ENCODE data around the gene CLEC3A.

DNA sequence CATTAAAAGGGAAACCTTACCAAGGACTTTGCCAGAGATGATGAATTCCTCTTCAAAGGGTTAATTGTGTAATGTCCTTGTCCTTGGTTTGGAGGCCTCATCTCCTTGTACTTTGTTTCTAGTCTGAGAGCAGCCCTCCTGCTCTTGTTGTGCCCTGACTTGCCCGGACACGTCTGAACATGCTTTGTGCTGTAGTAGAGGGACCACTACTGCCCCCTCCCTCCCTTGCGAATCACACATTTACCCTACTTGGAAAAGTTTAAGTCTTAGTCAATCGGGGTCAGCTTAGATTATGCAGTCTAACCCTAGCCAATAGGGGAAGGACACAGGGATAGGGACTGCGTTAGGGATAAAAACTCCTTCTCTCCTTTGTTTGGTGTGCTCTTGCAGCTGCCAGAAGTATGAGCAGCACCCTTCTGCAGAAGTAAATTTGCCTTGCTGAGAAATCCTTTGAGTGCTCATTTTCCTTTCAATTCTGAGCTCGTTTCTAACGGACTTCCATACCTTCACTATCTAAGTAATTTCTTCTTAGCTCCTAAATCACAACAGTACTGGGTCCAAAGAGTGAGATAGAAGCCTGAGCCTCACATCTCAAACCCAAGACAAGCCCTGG, 26.4 kb upstream of the CLEC3A start:
- TF ChIP-seq, protein P1, sequence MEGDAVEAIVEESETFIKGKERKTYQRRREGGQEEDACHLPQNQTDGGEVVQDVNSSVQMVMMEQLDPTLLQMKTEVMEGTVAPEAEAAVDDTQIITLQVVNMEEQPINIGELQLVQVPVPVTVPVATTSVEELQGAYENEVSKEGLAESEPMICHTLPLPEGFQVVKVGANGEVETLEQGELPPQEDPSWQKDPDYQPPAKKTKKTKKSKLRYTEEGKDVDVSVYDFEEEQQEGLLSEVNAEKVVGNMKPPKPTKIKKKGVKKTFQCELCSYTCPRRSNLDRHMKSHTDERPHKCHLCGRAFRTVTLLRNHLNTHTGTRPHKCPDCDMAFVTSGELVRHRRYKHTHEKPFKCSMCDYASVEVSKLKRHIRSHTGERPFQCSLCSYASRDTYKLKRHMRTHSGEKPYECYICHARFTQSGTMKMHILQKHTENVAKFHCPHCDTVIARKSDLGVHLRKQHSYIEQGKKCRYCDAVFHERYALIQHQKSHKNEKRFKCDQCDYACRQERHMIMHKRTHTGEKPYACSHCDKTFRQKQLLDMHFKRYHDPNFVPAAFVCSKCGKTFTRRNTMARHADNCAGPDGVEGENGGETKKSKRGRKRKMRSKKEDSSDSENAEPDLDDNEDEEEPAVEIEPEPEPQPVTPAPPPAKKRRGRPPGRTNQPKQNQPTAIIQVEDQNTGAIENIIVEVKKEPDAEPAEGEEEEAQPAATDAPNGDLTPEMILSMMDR (conservative IDR thresholded peaks at IDR 0.05; ENCODE audit: low read depth, low read length) = no peak
- TF ChIP-seq EZH2 (IDR thresholded peaks at IDR 0.05; ENCODE audit: low read length, unreplicated experiment) = no peak

Data from PC-3 (cell line).